GM18508 (cell line): ENCODE data around the gene SH2D4B.
A peak's percentile ranks its signal among the peaks of the same experiment; 100 is the strongest.

Source experiments
- ATAC-seq: cut with Tn5 transposase; IDR thresholded peaks from one replicate; pipeline ENCODE4 v1.9.1; 2021; ENCODE audit warnings: moderate number of reproducible peaks; ENCODE audit not compliant: insufficient read depth, unreplicated experiment

Gene SH2D4B

DNA sequence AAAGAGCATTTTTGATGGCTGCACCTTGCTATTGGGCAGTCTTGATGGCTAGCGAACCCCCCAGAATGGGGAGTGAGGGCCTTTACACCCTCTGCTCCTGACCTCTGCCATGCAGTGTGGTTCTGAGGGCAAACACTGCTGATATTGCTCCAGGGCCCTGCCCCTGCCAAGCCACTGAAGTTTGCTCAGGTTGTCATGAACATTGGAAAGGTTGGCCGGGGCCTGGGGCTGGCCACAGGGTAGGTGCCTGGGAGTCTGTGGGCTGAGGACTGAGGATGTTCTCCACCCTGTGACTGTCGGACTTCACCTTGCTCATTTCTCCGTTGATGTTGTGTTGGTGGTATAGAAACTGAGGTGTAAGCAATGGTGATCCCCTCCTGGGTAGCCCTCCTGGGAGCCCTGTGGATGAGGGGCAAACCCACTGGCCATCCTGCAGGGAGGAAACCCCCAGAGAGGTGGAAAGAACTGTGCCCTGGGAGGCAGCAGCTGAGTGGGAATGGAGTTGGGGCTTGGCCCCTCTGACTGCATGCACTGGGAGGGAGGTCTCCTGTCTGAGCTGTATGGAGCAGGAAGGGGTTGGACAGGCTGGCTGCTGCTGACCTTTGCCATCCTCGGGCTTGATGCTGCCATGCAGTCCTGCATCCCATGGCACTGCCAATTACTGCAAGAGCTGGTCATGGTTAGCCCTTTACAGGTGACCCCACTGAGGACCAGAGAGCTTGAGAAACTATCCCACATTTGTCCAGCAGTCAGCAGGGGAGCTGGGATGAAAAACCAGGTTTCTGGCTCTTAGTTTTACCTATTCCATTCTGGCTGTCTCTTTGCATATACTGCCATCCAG, 77.1 kb downstream of the SH2D4B start:
- ATAC-seq, result no peak

DNA sequence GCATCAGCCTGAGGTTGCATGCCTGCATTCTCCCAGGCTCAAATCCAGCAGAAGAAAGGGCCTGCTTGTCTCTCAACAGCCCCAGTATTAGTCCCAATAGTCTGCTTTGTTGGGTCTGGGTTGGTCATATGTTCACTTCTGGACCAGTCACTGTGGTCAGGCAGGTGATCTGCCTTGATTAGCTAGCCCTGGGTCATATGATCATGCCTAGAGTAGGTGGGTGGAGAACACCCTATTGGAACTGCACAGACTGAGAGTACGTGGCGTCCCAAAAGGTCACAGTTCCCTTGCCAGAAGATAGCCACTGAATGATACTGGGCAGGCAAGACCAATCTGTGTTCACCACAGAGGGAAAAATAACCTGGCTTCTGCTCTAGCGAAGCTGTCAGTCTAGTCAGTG, 80.1 kb downstream of the SH2D4B start:
- no peak for ATAC-seq

DNA sequence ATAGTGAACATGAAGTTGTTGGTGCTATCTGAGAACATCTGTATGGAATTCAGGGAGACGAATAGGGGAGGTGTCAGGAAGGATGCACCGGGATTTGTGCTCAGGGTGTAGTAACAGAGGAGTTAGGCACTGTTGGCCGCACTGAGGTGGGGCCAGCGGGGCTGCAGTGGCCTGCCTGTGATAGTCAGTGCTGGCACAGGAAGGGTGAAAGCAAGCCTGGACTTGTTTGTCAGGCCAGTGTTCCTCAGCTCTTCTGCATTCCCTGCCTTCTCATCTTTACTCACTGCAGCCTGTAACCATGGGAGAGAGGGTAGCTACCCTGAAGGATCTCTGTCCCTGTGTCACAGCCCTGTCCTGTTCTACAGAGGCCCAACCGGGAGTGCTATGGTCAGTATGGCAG, 81.3 kb downstream of the SH2D4B start:
- ATAC-seq, result no peak

DNA sequence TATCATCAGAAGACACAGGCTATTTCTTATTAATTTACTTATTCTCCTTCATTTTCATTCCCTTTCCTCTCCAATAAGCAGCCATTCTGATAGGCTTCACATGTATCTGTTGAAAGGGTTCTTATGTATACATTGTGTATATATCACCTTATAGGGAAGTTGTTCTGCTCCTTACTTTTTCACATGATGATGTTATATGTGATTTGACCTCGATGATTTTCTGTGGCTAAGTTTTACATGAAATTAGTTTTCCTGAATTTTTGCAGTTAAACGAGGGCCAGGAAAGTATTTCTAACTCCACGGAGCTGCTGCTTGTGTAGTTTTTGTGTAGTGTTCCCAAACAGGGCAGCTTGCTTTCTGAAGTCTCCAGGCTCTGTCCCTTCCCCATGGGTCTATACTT, 84.5 kb downstream of the SH2D4B start:
- ATAC-seq, result no peak

DNA sequence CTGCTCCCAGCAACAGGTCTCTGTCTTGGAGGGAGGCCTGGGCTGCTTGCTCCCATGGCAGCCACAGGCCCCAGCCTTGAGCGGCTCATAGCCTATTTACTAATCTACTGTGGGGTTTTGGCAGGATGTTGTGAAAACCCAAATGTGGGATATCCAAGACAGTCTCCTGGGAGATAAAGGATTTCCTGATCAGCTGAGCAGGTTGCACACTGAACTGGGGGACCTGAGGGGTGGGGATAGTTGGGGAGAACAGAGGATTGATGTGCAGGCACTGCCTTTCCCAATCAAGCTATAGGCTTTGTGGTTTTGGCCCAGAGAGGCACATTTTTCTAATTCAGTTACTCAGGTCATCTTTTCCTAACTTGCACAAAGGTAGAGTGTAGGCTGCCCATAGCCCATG, 92.6 kb downstream of the SH2D4B start:
- ATAC-seq, result no peak

DNA sequence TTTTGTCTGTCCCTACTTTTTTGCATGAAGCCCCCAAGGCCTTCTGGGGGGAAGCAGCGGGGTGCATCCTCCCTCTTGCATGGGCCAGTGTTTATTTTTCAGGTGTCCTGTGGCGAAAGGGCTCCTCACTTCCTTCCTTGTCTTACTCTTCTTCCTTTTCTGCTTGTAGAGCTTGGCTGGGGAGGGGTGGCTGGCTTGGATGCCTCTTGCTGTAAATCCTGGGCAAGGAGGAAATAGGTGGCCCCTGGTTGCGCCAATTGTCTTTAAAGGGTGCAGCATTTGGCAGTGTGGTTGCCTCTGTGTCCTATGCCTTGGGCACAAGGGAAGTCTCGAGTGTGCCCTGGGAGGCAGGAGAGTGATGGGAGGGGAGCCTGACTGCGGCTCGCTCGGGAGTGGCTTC, 95.0 kb downstream of the SH2D4B start:
- ATAC-seq, result no peak

DNA sequence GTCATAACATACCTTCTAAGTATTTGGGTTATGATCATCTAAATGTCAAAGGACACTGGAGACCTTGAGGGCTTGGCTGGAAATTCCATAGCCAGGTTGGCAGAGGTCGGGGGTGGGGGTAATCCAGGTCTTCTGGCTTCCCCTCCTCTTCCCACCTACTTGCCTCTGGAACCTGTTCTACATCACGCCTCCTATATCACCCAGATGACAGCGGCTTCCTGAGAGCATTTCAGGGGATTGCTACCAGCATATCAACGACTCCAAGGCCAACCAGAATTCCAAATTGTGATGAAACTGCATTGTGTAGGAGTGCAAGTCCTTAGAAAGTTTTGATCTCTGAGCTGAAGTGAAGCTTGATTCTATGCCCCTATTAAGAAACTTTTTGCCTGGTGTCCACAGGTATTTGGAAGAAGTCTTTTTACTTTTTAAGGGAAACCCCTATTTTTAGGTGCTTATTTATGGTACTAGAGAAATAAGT, 95.7 kb downstream of the SH2D4B start:
- ATAC-seq, result no peak

DNA sequence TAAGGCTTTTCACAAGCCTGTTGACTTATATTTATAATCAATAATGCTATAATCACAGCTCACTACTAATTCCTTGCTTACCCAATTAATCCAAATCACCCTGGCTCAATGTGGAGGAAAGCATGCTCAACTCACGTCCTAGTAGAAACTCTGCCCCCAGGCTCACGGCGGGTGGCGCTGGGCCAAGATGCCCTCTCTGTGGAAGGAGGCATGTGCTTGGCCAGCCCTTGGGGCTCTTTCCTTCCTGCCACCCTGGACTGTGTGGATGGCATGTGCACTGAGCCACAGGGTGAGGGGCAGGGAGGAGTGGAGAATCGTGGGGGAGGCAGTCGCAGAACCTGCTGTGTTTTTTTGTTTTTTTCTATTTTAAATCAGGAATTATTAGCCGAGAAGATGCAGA, 96.2 kb downstream of the SH2D4B start:
- ATAC-seq, result no peak

DNA sequence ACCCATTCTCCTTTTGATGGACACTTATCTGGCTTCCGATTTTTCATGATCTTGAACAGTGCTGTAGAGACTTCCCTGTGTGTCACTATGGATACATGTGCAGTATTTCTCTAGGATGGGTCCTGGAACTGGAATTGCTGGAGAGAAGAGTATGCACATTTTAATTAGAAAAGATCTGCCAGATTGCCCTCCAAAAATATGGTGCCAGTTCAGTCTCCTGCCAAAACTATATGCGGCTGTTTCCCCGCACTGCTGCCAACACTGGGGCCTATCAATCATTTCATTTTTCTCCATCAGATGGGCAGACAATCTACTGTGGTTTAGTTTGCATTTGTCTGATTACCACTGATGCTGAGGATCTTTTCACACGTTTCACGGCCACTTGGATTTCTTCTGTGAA, 105.0 kb downstream of the SH2D4B start:
- no peak for ATAC-seq

DNA sequence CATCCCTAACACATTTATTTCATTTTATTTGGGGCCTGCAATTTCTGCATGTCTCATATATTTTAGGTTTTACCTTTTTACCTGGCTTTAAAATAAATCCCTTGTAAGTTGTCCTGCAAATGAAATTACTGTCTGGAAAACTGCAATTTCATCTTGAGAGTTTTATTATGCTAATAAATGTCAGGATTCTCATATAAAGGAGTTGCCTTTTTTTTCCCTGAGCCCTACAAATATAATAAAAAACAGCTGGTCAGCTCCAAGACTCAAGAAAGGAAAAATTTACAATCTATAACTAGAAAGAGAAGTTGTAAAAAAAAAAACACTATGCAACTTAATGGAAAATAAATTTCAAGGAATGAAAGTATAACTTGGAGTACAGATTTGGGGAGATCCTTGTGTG, 108.7 kb downstream of the SH2D4B start:
- ATAC-seq, result no peak

DNA sequence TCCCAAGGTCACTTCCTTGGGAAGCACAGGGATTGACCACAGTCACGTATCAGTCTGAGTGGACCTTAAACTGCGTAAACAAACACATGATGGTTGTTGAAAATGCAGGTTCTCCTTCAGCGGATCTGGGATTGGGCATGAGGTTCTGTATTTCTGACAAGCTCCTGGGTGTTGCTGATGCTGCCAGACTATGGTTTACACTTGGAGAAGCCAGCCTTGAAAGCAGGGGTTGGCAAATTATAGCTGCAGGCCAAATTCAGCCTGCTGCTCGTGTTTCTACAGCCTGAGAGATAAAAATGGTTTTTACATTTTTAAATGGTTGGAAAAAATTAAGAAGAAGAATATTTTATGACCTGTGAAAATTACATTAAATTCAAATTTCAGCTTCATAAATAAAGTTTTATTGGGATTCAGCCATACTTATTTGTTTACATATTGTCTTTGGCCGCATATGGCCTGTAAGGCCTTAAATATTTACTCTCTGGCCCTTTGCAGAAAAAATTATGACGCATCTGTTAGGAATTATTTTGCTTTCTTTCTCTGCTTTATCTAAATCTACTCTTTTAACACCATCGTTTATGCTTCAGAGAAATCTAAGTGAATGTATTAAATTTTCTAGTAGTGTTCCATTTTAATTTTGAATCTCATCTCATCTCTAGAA, 109.6 kb downstream of the SH2D4B start:
- no peak for ATAC-seq

DNA sequence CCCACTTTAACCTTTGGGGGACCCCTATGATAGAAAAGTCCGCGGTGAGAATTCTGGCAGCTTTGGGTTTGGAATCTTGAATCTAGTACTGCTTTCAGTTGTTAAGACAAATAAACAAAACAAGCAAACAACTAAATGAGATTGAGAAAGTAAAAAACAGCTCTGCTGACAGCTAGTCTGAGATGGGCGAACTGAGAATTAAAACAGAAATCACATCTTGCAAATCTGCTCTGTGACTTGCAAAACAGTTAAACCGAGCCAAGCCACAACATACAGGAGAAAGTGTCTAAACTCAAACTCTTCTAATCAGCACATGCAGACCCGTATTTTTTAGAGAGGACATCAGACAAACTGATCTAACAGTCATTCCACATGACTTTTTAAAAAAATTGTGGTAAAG, 110.4 kb downstream of the SH2D4B start:
- no peak for ATAC-seq

DNA sequence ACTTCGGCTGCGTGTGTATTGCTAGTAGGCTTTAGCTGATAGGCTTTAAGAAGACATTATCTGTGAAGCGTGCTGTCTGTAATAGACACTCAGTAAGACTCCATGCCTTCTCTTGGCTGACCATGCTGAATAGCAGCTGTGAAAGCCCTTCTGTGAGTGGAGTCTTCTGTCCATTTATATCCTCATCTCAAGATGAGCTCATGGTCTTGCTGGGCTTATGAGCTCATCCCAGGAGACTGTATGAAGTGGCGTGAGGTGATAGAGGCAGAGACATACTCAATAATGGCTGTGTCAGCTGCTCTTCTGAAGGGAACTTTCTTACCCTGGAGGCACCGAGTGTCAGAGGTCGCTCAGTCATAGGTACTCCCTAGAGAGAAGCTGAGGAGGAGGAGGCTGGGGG, 111.5 kb downstream of the SH2D4B start:
- no peak for ATAC-seq

DNA sequence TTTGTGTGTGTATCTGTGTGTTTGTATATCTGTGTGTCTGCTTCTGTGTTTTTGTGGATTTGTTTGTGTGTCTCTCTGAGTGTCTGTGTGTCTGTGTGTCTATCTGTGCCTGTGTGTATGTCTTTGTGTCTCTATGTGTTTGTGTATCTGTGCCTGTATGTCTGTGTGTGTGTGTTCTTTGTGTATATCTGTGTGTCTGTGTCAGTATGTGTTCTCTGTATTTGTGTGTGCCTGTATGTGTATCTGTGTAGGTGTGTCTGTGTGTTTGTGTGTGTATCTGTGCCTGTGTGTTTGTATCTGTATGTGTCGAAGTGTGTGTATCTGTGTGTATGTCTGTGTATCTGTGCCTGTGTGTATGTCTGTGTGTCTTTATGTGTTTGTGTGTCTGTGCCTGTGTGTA, 118.2 kb downstream of the SH2D4B start:
- ATAC-seq, result no peak

DNA sequence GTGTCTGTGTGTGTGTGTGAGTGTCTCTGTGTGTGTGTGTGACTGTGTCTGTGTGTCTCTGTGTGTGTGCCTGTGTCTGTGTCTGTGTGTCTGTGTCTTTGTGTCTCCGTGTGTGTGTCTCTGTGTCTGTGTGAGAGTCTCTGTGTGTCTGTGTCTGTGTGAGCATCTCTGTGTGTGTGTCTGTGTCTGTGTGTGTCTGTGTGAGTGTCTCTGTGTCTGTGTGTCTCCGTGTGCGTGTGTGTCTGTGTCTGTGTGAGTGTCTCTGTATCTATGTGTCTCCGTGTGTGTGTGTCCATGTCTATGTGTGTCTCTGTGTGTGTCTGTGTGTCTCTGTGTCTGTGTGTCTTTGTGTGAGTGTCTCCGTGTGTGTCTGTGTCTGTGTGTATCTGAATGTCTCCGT, 120.4 kb downstream of the SH2D4B start:
- ATAC-seq, result no peak

DNA sequence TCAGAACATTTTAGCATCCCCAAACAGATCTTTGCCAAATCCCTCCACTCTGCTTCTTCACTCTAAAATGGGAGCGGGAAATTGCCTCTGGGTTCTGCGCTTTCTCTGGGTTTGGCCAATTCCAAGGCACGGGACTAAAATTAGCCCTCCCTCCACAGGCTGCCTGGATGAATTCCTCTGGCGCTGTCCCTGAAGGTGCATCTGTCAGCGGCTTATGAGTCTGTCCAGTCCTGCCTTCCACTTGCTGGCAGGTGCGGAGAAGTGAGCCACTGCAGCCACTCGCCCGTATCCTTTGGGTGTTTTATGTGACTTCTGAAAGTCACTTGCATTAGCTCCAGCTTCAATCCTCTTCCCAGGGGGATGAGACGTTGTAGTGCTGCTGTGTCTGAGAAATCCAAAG, 121.6 kb downstream of the SH2D4B start:
- no peak for ATAC-seq

DNA sequence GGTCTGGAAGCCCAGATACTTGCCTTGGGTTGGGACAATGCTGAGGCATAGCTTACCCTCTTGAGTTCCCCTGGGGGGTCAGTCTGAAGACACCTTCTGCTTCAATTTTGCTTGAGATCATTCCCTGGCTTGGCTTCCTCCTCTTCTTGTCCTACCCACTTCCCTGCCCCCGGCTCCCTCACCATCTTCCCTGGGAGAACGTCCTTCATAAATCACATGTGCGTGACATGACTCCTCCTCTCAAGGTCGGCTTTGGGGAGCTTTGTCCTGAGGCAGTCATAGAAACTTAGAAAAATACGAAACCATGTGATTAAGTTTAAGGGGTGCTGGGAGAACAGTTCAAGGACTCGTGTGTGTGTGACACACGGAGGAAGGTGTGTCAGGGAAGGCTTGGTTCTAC, 122.6 kb downstream of the SH2D4B start:
- ATAC-seq, result no peak

DNA sequence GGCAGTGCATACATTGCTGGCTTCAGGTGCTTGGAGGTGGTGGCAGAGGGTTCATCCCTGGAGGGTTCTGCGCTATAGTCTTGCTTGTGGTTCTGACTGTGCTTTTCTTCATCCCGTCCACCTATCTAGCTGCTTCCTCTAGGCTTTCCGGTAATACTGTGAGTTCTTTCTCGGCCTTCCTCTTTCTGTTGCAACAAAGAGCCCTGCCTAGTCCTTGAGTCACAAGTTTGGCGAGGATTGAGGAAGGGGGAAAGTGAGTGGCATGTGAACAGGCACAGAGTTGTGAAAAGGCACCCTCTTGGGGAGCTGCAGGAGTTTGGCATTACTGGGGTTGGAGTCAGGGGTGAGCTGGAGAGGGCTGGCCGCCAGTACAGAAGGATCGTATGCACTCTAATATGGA, 123.0 kb downstream of the SH2D4B start:
- no peak for ATAC-seq

DNA sequence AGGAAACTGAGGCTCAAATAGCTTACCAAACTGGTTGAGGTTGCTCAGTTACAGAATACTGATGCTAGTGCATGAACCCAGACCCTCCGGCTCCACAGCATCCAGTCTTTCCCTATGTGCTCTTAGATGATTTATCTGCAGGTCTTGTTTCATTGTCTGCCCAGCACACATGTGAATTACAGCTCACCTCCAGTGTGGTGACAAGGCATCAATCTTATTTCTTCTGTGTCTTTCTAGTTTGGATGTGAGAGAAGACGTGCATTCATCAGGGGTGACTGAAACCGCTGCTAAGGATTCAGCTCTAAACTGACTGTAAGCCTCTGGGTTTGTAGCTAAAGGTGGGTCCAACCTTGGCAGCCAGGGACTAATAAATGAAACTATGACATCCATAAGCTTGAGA, 123.8 kb downstream of the SH2D4B start:
- no peak for ATAC-seq

DNA sequence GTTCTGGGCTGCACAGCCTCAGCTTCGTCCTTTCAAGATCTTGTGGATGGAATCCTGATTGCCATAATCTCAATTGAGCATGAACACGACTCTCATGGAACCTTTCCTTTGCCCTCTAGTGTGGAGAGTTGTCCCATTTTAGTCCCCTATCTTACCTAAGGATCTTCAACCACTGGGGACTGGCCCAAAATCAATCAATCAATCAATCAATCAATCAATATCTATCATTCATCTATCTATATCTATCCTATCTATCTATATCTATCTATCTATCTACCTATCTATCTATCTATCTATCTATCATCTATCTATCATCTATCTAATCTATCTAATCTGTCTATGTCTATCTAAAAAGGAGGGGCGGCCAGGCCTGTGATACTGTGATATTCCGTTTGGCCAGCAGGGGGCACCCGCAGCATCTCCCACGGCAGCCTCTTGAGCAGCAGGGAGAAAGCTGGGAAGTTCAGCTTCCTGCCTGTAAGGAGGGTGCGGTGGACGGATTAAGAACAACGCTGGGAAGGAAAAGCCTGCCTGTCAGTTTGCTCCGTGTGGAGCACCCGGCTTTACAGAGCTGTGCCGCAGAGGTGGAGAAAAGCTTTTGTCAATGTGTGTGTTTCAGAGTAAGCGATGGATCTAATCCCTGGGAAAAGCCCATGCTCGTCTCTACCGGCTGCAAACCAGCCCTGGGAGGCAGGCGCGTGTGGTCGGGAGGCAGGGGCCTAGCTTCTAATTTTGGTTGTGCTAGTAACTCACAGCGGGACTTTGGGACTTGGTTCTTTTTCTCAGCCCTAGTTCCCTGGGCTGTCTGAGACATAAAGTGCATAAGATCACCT, 124.9 kb downstream of the SH2D4B start:
- ATAC-seq, result peak; percentile 72

DNA sequence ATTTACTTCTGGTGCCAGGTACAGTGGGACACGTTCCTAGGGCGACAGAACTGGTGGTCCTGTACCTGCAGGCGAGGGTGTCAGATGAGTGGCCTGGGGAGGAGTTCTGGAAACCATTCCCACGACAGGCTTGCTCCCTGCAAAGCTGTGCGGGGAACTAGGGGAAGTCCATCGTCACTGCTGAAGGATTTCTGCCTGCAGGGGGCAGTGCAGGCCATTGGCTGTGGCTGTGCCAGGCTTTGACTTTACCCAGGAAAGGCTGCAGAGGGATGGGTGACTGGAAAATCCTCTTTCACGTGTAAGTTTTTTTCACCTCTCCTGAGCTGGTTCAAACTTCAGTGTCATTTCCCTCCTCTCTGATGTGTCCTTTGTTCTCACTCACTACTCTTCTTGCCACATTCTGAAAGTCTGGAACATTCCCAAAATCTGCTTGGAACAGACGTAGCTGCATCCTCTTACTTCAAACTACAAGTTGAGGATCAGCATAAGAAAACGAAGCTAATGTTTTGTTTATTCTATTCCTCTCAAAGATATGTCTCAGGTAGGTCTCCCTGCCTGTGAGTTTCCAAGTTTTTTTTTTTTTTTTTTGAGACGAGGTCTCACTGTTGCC, 126.5 kb downstream of the SH2D4B start:
- ATAC-seq, result peak; percentile 60
